ENCODE data around the gene FBXW11.

GRCh38 chr5:172052450-172053236 lies 46.2 kb upstream of the FBXW11 start:
- TF ChIP-seq CTCF (IDR thresholded peaks at IDR 0.05; ENCODE audit: insufficient read depth, low read depth, low read length) (peak; percentile 18), EZH2 (IDR thresholded peaks at IDR 0.05; ENCODE audit: insufficient read depth, low read length) (no peak)

Data from astrocyte (in vitro differentiated cells and primary cell).